ENCODE results near the gene HELQ. TPM values are rescaled to one million over a fixed set of nuclear protein-coding genes. Genes with fewer than 3 reads are reported as not detected.
A peak's percentile ranks its signal among the peaks of the same experiment; 100 is the strongest.

HELQ gene
- total and polyA plus RNA-seq, 2 of the 4 experiments (the other 2 are of a cell fraction), result 8.8 to 9.1 TPM

DNA sequence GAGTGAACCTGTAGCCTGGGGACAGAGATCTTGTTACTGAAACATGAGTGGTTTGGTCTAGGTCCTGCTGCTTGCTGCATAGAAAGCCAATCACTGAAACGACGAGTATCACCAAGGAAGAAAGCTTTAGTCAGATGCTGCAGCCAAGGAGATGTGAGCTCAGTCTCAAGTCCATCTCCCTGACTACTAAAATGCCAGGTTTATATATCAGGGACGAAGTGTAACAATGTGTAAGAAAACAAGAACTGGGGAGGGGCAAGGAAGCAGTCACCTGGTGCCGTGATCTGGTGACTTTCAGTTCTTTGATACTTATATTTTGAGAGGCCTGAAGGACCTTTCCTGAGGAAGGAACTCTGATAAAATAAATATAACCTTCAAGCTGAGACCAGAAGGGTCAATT is 48.9 kb upstream of the HELQ start:
- H4K20me1 ChIP-seq (ENCODE audit: insufficient read depth, low read length), result no peaks in the 10 kb centered on the region
- no peaks in the 10 kb centered on the region for H3K4me1 ChIP-seq (ENCODE audit: control insufficient read depth, insufficient read depth, low read length)
- H2BK20ac ChIP-seq (ENCODE audit: low read depth, low read length), result no peak overlapping the region
- no peak overlapping the region for H2BK5ac ChIP-seq (ENCODE audit: low read depth, low read length, poor library complexity, severe bottlenecking)
- DNase-seq (no peak), ATAC-seq (ENCODE audit: low read depth) (no peak)
- no peaks in the 10 kb centered on the region for H3K36me3 ChIP-seq (ENCODE audit: control insufficient read depth, insufficient read depth, low read length)
- ChIA-PET CTCF (no interaction called here), POLR2A (ENCODE audit: unreplicated experiment) (no interaction called here)
- H3K4me2 ChIP-seq (ENCODE audit: low read depth, low read length), result no peak overlapping the region
- H3K9ac ChIP-seq (ENCODE audit: low read depth, low read length), result no peak overlapping the region
- H2AK9ac ChIP-seq (replicated peaks; ENCODE audit: low read depth, low read length, poor library complexity), result no peak overlapping the region
- H4K5ac ChIP-seq (ENCODE audit: low read depth, low read length), result no peak overlapping the region
- TF ChIP-seq, protein P1, sequence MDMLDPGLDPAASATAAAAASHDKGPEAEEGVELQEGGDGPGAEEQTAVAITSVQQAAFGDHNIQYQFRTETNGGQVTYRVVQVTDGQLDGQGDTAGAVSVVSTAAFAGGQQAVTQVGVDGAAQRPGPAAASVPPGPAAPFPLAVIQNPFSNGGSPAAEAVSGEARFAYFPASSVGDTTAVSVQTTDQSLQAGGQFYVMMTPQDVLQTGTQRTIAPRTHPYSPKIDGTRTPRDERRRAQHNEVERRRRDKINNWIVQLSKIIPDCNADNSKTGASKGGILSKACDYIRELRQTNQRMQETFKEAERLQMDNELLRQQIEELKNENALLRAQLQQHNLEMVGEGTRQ (IDR thresholded peaks at IDR 0.05; ENCODE audit: low read depth, low read length), result no peak
- TF ChIP-seq FOS (IDR thresholded peaks at IDR 0.05; ENCODE audit: low read depth, low read length), result no peak
- no peak for TF ChIP-seq RAD21 (IDR thresholded peaks at IDR 0.05; ENCODE audit: low read length)
- TF ChIP-seq RFX5 (IDR thresholded peaks at IDR 0.05; ENCODE audit: low read depth, low read length), result no peak
- no peak for TF ChIP-seq MXI1 (IDR thresholded peaks at IDR 0.05; ENCODE audit: borderline replicate concordance, low read depth, low read length)
- intact Hi-C loops (cut with micrococcal nuclease), result loop anchor here (5.0 kb wide), 1 partner anchor 753 kb away; no protein-coding TSS in a partner anchor
- in situ Hi-C loops (cut with MboI; ENCODE audit: low sequenced_read_pairs), result loop anchor here (25.0 kb wide), 2 partner anchors 758 to 1008 kb away; no protein-coding TSS in a partner anchor
- no peak overlapping the region for H4K91ac ChIP-seq (ENCODE audit: insufficient read depth, low read depth, low read length)
- WGBS, 2 experiments (ENCODE audit: extremely low coverage in 2 of 2, insufficient read length in 1 of 2), result no CpG with 5 or more reads among the region's 4 CpGs
- no peak overlapping the region for H3K4ac ChIP-seq (ENCODE audit: low read depth, low read length)
- no peak overlapping the region for H2BK15ac ChIP-seq (ENCODE audit: low read depth, low read length)
- peaks cover 4% of the 10 kb centered on the region for H3K27me3 ChIP-seq (ENCODE audit: control insufficient read depth, insufficient read depth, low read length)
- no peaks in the 10 kb centered on the region for H3K9me3 ChIP-seq (ENCODE audit: control insufficient read depth, insufficient read depth, low read length)
- H3K18ac ChIP-seq (ENCODE audit: low read depth, low read length), result no peak overlapping the region
- no peak overlapping the region for H4K8ac ChIP-seq (ENCODE audit: low read depth in 2 of 2, low read length in 2 of 2)
- H2AK5ac ChIP-seq (ENCODE audit: low read depth, low read length), result no peak overlapping the region
- no peak overlapping the region for H3K14ac ChIP-seq (replicated peaks; ENCODE audit: low read depth, low read length)
- H3K56ac ChIP-seq (ENCODE audit: extremely low read depth, insufficient read depth, low read length), result no peak overlapping the region
- peak overlapping the region; percentile 67 for H2AFZ ChIP-seq (replicated peaks; ENCODE audit: low read length, poor library complexity)
- H3K27ac ChIP-seq (ENCODE audit: insufficient read depth, low read length), result no peak overlapping the region
- no peak overlapping the region for H2BK120ac ChIP-seq (ENCODE audit: low read depth, low read length)
- H3K23ac ChIP-seq (ENCODE audit: low read depth, low read length), result no peak overlapping the region
- H3K79me1 ChIP-seq (ENCODE audit: low read depth in 1 of 2, low read length in 2 of 2), result no peaks in the 10 kb centered on the region
- BruUV-seq (replicated peaks), result no TSS peak
- no peaks in the 10 kb centered on the region for H3K9me1 ChIP-seq (ENCODE audit: insufficient read depth, low read length)
- dilution Hi-C loops (cut with HindIII; ENCODE audit: low sequenced_read_pairs, unreplicated experiment), result no loop called here
- no peak overlapping the region for H3K4me3 ChIP-seq (ENCODE audit: insufficient read depth, low read depth, low read length)

All from IMR-90 (cell line).